ENCODE results near the gene FBXO3. TPM values are rescaled to one million over a fixed set of nuclear protein-coding genes. Genes with fewer than 3 reads are reported as not detected.

FBXO3 gene
- total and polyA plus RNA-seq, 2 of the 13 experiments (the other 11 are each of a cell fraction or from before 2014, with no cell fraction given), result 20.4 to 27.6 TPM

GRCh38 chr11:33775832-33776470, 1.6 kb upstream of the FBXO3 start:
- ATAC-seq, result no peak
- Histone ChIP-seq H3K4me2 (ENCODE audit: low read depth, low read length) (no peak overlapping the region), H3K9ac (ENCODE audit: insufficient read depth, low read depth, low read length) (no peak overlapping the region), H3K4me1 (ENCODE audit: insufficient read depth, low read length) (peaks cover 31% of the 10 kb centered on the region), H4K20me1 (ENCODE audit: insufficient read depth, low read length) (peaks cover 5% of the 10 kb centered on the region; the same call in 1 of the 2 replicates), H3K4me3 (replicated peaks in 1 of 3; ENCODE audit: insufficient read depth in 1 of 3, low read depth in 2 of 3, low read length in 3 of 3) (no peak overlapping the region), H3K27me3 (ENCODE audit: control insufficient read depth in 1 of 2, insufficient read depth in 2 of 2, low read length in 2 of 2) (peaks cover 0 to 36% of the 10 kb centered on the region in 2 experiments; a peak in 2 of 5 replicates), H3K9me3 (ENCODE audit: low read length) (no peaks in the 10 kb centered on the region), H3K27ac (ENCODE audit: extremely low read length, insufficient read depth, low read length) (no peak overlapping the region), H2AFZ (ENCODE audit: low read length) (no peak overlapping the region), H3K36me3 (replicated peaks in 1 of 2; ENCODE audit: control insufficient read depth in 1 of 2, insufficient read depth in 2 of 2, low read length in 2 of 2) (no peaks in the 10 kb centered on the region), H3K79me2 (ENCODE audit: insufficient read depth, low read length) (peaks cover 4% of the 10 kb centered on the region)
- CTCF ChIA-PET (ENCODE audit: low intra/inter-chr PET ratio, low total read pairs), result no interaction called here
- POLR2A ChIA-PET, result no interaction called here
- in situ Hi-C loops (cut with HindIII; ENCODE audit: extremely low pct_ligation_motif_present, low pct_unique_long_range_greater_than_20kb) (no loop called here), intact Hi-C loops (cut with micrococcal nuclease; ENCODE audit: unreplicated experiment) (no loop called here)
- FAIRE-seq, result no peak
- no peak for DNase-seq (ENCODE audit: low spot score)
- BruUV-seq (replicated peaks), result no TSS peak
- TF ChIP-seq NFIC (IDR thresholded peaks at IDR 0.05; ENCODE audit: low read length), result no peak
- no peak for TF ChIP-seq ATF1 (CRISPR knock-in tag; IDR thresholded peaks at IDR 0.05)
- TF ChIP-seq GPN1 (CRISPR knock-in tag; IDR thresholded peaks at IDR 0.05; ENCODE audit: borderline replicate concordance), result no peak
- TF ChIP-seq THYN1 (CRISPR knock-in tag; IDR thresholded peaks at IDR 0.05; ENCODE audit: borderline replicate concordance, low read depth), result no peak
- 3% methylated on average over 1 of the region's 1 CpG for WGBS (ENCODE audit: low lambda C conversion rate)

- WGBS (ENCODE audit: low lambda C conversion rate), result 78% methylated on average over 7 of the region's 7 CpGs
- ATAC-seq, result no peak
- H3K4me3 ChIP-seq (replicated peaks in 1 of 3; ENCODE audit: insufficient read depth in 1 of 3, low read depth in 2 of 3, low read length in 3 of 3), result no peak overlapping the region
- H3K27ac ChIP-seq (ENCODE audit: extremely low read length, insufficient read depth, low read length), result no peak overlapping the region
- H3K36me3 ChIP-seq (replicated peaks in 1 of 2; ENCODE audit: control insufficient read depth in 1 of 2, insufficient read depth in 2 of 2, low read length in 2 of 2), result no peaks in the 10 kb centered on the region; a peak in 1 of 5 replicates
- H3K4me2 ChIP-seq (ENCODE audit: low read depth, low read length), result no peak overlapping the region
- ChIA-PET CTCF (ENCODE audit: low intra/inter-chr PET ratio, low total read pairs) (no interaction called here), POLR2A (no interaction called here)
- no peaks in the 10 kb centered on the region for H3K9me3 ChIP-seq (ENCODE audit: low read length)
- intact Hi-C loops (cut with micrococcal nuclease; ENCODE audit: unreplicated experiment) (no loop called here), in situ Hi-C loops (cut with HindIII; ENCODE audit: extremely low pct_ligation_motif_present, low pct_unique_long_range_greater_than_20kb) (no loop called here)
- no peak overlapping the region for H3K9ac ChIP-seq (ENCODE audit: insufficient read depth, low read depth, low read length)
- BruUV-seq (replicated peaks), result no TSS peak
- H2AFZ ChIP-seq (ENCODE audit: low read length), result no peak overlapping the region
- H3K4me1 ChIP-seq (ENCODE audit: insufficient read depth, low read length), result peaks cover 33% of the 10 kb centered on the region
- no peak for FAIRE-seq
- H3K27me3 ChIP-seq (ENCODE audit: control insufficient read depth in 1 of 2, insufficient read depth in 2 of 2, low read length in 2 of 2), result peaks cover 0 to 36% of the 10 kb centered on the region in 2 experiments; a peak in 2 of 5 replicates
- H4K20me1 ChIP-seq (ENCODE audit: insufficient read depth, low read length), result peaks cover 5% of the 10 kb centered on the region; the same call in 1 of the 2 replicates
- H3K79me2 ChIP-seq (ENCODE audit: insufficient read depth, low read length), result peaks cover 4% of the 10 kb centered on the region
- no peak for DNase-seq (ENCODE audit: low spot score)
- TF ChIP-seq GMEB1 (CRISPR knock-in tag; IDR thresholded peaks at IDR 0.05; ENCODE audit: borderline replicate concordance) (no peak), HOXD1 (CRISPR knock-in tag; IDR thresholded peaks at IDR 0.05) (no peak), ELK4 (CRISPR knock-in tag; IDR thresholded peaks at IDR 0.05; ENCODE audit: borderline replicate concordance) (no peak), TEAD2 (CRISPR knock-in tag; IDR thresholded peaks at IDR 0.05) (no peak), RCOR2 (CRISPR knock-in tag; IDR thresholded peaks at IDR 0.05) (no peak), ZFAT (CRISPR knock-in tag; conservative IDR thresholded peaks at IDR 0.05) (no peak), MBNL3 (CRISPR knock-in tag; conservative IDR thresholded peaks at IDR 0.05) (no peak), POGK (CRISPR knock-in tag; conservative IDR thresholded peaks at IDR 0.05) (no peak), HMG20B (CRISPR knock-in tag; conservative IDR thresholded peaks at IDR 0.05) (no peak), SETDB1 (CRISPR knock-in tag; IDR thresholded peaks at IDR 0.05; ENCODE audit: borderline replicate concordance) (no peak), ZNF577 (CRISPR knock-in tag; IDR thresholded peaks at IDR 0.05; ENCODE audit: borderline replicate concordance, low read depth) (no peak)
Measured at GRCh38 chr11:33775467-33775807, 1.1 kb upstream of the FBXO3 start.

Measured in HepG2 (cell line).